Activated CD8-positive, alpha-beta T cell treated with anti-CD3 and anti-CD28 coated beads, Interleukin-2, amount 10 ng/mL, durations not matched to agents 7 days and 5 days (primary cell): Measurements from ENCODE around the gene CDKL4. TPM values are rescaled to one million over a fixed set of nuclear protein-coding genes. Genes with fewer than 3 reads are reported as not detected.

ENCODE experiments used
- ATAC-seq: fragments of 150-1000 bp; cut with Tn5 transposase; one replicate; pipeline ENCODE4 v1.10.0; 2021; ENCODE audit warnings: moderate library complexity
- CTCF ChIA-PET: fragments of 350-600 bp; sonication (Branson Sonifier 250); formaldehyde crosslinking; loops from one replicate; lab custom pipeline; 2021; ENCODE audit warnings: antibody characterized with exemption; lab: Charles Lee
- POLR2A ChIA-PET: fragments of 350-600 bp; sonication (Branson Sonifier 250); formaldehyde crosslinking; loops from one replicate; lab custom pipeline; 2021; ENCODE audit warnings: antibody characterized with exemption; lab: Charles Lee
- DNase-seq: peaks from one replicate; pipeline ENCODE4 v3.0.0-alpha.2; 2020
- H3K27ac Mint-ChIP-seq: one replicate; pipeline ENCODE4 v1.8.0; 2021; ENCODE audit warnings: mild to moderate bottlenecking, mixed read lengths
- H3K27me3 Mint-ChIP-seq: one replicate; pipeline ENCODE4 v1.8.0; 2021; ENCODE audit warnings: low read depth, mixed read lengths
- H3K36me3 Mint-ChIP-seq: one replicate; pipeline ENCODE4 v1.8.0; 2021; ENCODE audit warnings: low read depth, mixed read lengths
- H3K4me1 Mint-ChIP-seq: one replicate; pipeline ENCODE4 v1.8.0; 2021; ENCODE audit warnings: low read depth, mixed read lengths
- H3K4me3 Mint-ChIP-seq: one replicate; pipeline ENCODE4 v1.8.0; 2021; ENCODE audit warnings: mild to moderate bottlenecking, mixed read lengths
- H3K9me3 Mint-ChIP-seq: one replicate; pipeline ENCODE4 v1.8.0; 2022; ENCODE audit warnings: mixed read lengths; ENCODE audit not compliant: insufficient read depth
- total RNA-seq, 2 experiments: library from RNA; stranded (reverse); gene quantifications; one replicate each; pipeline ENCODE4 v1.2.3, GENCODE V29; 2021

The CDKL4 gene
- 1 to 10 TPM; 1.1 TPM for total RNA-seq

DNA sequence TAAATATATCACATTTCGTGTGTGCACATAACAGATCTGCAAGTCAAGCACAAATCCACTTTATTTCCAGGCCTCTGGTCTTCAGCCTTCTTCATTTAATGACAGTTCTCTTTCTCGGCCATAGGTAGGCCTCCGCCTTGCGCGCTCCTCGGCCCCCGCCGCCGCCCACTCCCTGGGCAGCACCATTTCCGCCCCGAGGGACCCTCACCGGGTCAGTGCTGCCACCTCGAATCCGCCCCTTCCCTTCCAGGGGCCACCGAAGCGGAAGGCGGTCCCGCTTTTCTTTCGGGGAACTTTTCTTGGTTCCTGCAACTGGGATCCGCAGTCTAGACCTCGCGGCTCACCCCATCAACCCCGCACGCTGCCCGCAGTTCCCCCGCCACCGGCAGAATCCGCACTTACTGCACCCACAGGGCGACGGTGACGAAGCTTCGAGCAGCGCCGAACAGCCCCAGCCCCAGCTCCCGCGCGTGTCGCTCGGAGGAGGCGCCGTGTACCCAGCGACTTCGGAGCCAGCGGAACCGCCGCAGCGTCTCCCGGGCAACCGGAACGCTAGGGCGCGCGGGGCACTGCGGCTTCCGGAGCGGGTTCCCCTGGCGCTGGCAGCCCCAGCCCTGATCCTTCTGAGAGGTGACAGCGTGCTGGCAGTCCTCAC is at the start of gene CDKL4:
TSS of gene CDKL4 (minus strand) at position 502 of the 655 bp plus-strand sequence.
- DNase-seq, result no peak

DNA sequence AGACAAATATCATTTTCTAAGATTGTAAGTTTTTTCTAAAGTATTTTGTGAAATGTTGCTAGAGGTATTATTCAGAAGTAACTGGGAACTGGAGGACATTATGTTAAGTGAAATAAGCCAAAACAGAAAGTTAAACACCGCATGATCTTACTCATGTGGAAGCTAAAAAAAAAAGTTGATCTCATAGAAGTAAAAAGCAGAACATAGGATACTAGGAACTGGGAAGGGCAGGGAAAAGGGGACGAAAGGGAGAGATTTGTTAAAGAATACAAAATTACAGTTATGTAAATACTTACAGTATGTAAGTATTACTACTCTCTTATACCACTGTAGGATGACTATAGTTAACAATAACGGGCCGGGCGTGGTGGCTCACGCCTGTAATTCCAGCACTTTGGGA is 46.7 kb upstream of the CDKL4 start:
- Mint-ChIP-seq H3K36me3 (peaks cover 2% of the 10 kb centered on the region), H3K9me3 (no peaks in the 10 kb centered on the region), H3K27me3 (no peaks in the 10 kb centered on the region), H3K4me3 (no peak overlapping the region), H3K4me1 (no peaks in the 10 kb centered on the region), H3K27ac (no peak overlapping the region)
- DNase-seq (no peak), ATAC-seq (no peak)
- ChIA-PET POLR2A (no interaction called here), CTCF (no interaction called here)

More for the DNA sequence above, at the start of gene CDKL4:
- CTCF ChIA-PET, result interaction anchor here (1.2 to 1.8 kb wide), 2 partner anchors 14 to 184 kb away, joined by 5 to 11 read pairs; no protein-coding TSS in a partner anchor
- H3K36me3 Mint-ChIP-seq, result peaks cover 5% of the 10 kb centered on the region
- peaks cover 22% of the 10 kb centered on the region for H3K4me1 Mint-ChIP-seq
- H3K27ac Mint-ChIP-seq, result peak within 1 kb of the TSS; percentile 81
- H3K4me3 Mint-ChIP-seq, result peak within 1 kb of the TSS; percentile 76
- no peaks in the 10 kb centered on the region for H3K9me3 Mint-ChIP-seq
- POLR2A ChIA-PET, result interaction anchor here (0.5 kb wide), 1 partner anchor 615 kb away, joined by 3 read pairs; no protein-coding TSS in a partner anchor
- H3K27me3 Mint-ChIP-seq, result no peaks in the 10 kb centered on the region
- peak; percentile 62 for ATAC-seq

DNA sequence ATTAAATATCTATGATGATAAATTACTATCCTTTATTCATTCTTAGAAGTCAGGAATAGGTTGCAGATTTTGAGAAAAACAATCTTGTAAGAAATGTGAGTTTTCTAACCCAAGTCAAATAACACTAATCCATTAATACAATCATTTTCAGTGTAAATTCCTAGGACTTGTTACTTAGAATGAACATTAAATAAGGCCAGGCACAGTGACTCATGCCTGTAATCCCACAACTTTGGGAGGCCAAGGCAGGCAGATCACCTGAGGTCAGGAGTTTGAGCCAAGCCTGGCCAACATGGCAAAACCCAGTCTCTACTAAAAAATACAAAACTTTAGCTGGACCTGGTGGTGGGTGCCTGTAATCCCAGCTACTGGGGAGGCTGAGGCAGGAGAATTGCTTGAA is 45.8 kb upstream of the CDKL4 start:
- no peak overlapping the region for H3K4me3 Mint-ChIP-seq
- POLR2A ChIA-PET, result no interaction called here
- ATAC-seq (no peak), DNase-seq (no peak)
- CTCF ChIA-PET, result no interaction called here
- H3K9me3 Mint-ChIP-seq, result no peaks in the 10 kb centered on the region
- no peaks in the 10 kb centered on the region for H3K27me3 Mint-ChIP-seq
- no peak overlapping the region for H3K27ac Mint-ChIP-seq
- H3K4me1 Mint-ChIP-seq, result no peaks in the 10 kb centered on the region
- peaks cover 2% of the 10 kb centered on the region for H3K36me3 Mint-ChIP-seq

DNA sequence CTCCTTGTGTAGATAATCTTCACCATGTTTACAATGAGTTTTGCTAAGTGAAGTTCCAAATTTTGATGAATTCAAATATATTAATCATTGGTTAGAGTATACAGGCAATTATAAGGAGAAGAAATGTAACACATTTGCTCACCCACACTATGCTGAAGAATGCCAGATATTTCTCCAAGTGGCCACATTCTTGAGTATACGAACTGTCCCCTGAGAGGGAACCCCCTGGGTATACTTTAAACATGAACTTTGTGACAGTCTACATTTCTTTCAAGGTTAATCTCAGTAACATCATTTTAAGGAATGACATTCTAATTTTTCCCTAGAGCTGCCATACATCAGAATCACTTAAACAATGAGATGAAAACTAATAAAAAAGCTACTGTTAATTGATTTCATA is 39.8 kb upstream of the CDKL4 start:
- no peaks in the 10 kb centered on the region for H3K27me3 Mint-ChIP-seq
- ChIA-PET CTCF (no interaction called here), POLR2A (no interaction called here)
- H3K4me3 Mint-ChIP-seq, result no peak overlapping the region
- no peaks in the 10 kb centered on the region for H3K9me3 Mint-ChIP-seq
- no peaks in the 10 kb centered on the region for H3K4me1 Mint-ChIP-seq
- H3K36me3 Mint-ChIP-seq, result peaks cover 2% of the 10 kb centered on the region
- no peak overlapping the region for H3K27ac Mint-ChIP-seq
- no peak for DNase-seq
- ATAC-seq, result no peak

DNA sequence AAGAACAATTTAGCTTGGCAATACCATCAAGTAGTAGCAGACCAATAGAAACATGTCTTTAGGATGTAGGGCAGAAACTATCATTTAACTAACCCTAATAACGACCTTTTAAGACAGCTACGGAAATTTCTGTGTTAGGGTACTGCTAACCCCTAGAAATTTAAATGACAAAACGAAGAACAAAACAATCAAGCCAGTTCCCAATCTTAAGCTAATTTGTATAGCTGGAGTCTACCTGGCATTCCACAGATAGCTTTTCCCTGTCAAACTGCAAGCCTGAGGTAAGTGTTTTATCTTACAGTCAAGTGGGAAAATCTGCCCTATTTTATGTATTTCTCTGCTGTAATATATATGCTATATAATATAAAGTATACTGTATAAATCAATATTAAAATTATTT is 37.6 kb upstream of the CDKL4 start:
- Mint-ChIP-seq H3K9me3 (no peaks in the 10 kb centered on the region), H3K4me3 (no peak overlapping the region), H3K27me3 (no peaks in the 10 kb centered on the region), H3K27ac (no peak overlapping the region), H3K36me3 (peaks cover 6% of the 10 kb centered on the region), H3K4me1 (no peaks in the 10 kb centered on the region)
- ATAC-seq (no peak), DNase-seq (no peak)
- POLR2A ChIA-PET, result no interaction called here
- CTCF ChIA-PET, result interaction anchor here (1.0 kb wide), 1 partner anchor 31 kb away, joined by 3 read pairs; no protein-coding TSS in a partner anchor

DNA sequence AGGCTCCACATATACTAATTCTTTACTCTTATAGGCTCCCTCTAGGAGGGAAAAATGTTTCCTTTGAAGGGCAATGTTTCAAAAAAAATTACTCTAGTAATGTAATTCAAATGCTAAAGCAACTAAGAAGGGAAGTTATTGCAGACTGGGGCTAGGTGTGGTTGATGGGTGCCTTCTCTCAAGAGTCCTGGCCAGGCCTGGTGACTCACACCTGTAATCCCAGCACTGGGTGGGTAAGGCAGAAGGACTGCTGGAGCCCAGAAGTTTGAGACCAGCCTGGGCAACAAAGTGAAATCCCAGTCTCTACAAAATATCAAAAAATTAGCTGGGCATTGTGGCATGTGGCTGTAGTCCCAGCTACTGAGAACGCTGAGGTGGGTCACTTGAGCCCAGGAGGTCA is 31.2 kb upstream of the CDKL4 start:
- Mint-ChIP-seq H3K9me3 (no peaks in the 10 kb centered on the region), H3K4me3 (no peak overlapping the region), H3K4me1 (no peaks in the 10 kb centered on the region), H3K36me3 (peaks cover 9% of the 10 kb centered on the region), H3K27ac (no peak overlapping the region), H3K27me3 (no peaks in the 10 kb centered on the region)
- ChIA-PET POLR2A (no interaction called here), CTCF (interaction anchor here (0.8 to 1.1 kb wide), 2 partner anchors 30 to 46 kb away, joined by 3 to 4 read pairs; no protein-coding TSS in a partner anchor)
- no peak for ATAC-seq
- no peak for DNase-seq

DNA sequence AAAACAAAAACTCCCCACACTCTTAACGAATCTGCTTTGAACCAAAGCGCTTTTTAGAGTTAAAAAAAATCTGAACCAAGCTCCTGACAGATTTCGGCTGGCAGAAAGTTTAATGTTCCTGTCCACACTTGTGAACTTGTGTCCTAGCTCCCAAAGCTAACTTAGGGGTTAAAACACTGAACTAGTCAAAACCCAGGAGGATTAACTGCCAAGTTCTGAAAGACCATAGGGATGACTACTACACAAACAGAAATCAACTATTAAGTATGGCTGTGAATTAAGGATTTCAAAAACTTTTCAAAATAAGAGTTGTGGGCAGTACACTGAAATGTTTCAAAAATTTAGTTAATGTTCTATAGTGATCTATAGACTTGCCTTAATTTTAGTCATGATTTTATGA is 26.2 kb upstream of the CDKL4 start:
- ChIA-PET POLR2A (no interaction called here), CTCF (interaction anchor here (0.6 to 0.9 kb wide), 3 partner anchors 41 to 430 kb away, joined by 3 to 4 read pairs (median 3); no protein-coding TSS in a partner anchor)
- no peaks in the 10 kb centered on the region for H3K27me3 Mint-ChIP-seq
- no peak overlapping the region for H3K4me3 Mint-ChIP-seq
- ATAC-seq (no peak), DNase-seq (no peak)
- peaks cover 15% of the 10 kb centered on the region for H3K4me1 Mint-ChIP-seq
- H3K36me3 Mint-ChIP-seq, result peaks cover 4% of the 10 kb centered on the region
- no peak overlapping the region for H3K27ac Mint-ChIP-seq
- no peaks in the 10 kb centered on the region for H3K9me3 Mint-ChIP-seq

DNA sequence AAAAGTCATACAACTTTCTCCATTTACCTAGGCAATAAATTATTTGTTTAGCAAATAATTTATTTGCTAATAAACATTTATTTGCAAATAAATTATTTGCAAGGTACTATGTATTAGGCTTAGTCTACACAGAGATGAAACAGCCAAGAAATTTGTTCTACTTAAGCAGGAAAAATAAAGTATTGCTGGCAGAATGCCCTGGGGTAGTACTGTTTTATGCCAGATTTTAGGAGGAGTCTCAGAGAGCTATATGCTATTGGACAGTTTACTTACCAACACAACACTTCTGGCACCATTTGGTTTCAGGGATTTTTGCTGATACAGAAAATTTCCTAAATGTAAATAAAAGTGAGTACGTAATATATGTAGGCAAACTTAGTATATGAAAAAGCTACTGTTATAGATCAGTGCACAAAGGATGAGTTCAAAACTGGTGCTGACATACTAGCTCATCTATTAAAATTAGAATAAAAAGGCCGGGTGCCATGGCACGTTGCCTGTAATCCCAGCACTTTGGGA is 23.2 kb upstream of the CDKL4 start:
- ChIA-PET POLR2A (no interaction called here), CTCF (interaction anchor here (1.0 kb wide), 1 partner anchor 320 kb away, joined by 3 read pairs; no protein-coding TSS in a partner anchor)
- no peaks in the 10 kb centered on the region for H3K9me3 Mint-ChIP-seq
- peaks cover 9% of the 10 kb centered on the region for H3K36me3 Mint-ChIP-seq
- no peak overlapping the region for H3K4me3 Mint-ChIP-seq
- no peak for ATAC-seq
- H3K27me3 Mint-ChIP-seq, result no peaks in the 10 kb centered on the region
- no peak for DNase-seq
- peaks cover 25% of the 10 kb centered on the region for H3K4me1 Mint-ChIP-seq
- no peak overlapping the region for H3K27ac Mint-ChIP-seq

DNA sequence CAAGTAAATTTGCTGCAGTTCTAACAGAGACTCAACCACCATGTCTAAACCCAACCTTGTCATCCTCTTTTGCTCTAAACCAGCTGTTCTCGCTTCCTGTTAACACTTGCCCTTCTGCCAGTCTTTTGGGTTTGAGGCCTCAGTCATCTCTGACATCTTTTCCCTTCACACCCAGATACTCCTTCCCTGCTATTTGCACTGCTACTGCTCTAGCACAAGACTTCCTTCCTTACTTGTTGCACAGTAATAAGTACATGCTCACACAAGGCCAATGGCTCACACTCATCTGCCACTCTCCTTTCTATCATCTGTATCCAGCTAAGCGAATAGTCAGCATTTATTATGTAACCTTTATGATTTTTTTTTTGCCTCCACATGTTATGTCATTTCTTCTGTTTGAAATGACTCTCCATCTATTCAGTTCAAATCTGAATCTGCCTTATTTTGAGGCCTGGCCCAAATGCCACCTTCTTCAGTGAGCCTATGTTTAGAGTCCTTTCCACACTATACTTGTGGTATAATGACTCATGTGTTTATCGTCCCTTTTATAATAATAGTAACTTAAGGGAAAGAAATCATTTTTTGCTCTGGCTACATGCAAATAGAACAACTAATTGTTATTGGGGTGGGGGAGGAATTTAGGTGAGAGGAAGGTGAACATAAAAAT is 22.5 kb upstream of the CDKL4 start:
- H3K27me3 Mint-ChIP-seq, result no peaks in the 10 kb centered on the region
- ChIA-PET CTCF (interaction anchor here (1.0 kb wide), 1 partner anchor 319 kb away, joined by 3 read pairs; no protein-coding TSS in a partner anchor), POLR2A (no interaction called here)
- peak; percentile 29 for DNase-seq
- H3K36me3 Mint-ChIP-seq, result peaks cover 9% of the 10 kb centered on the region
- no peaks in the 10 kb centered on the region for H3K9me3 Mint-ChIP-seq
- no peak overlapping the region for H3K4me3 Mint-ChIP-seq
- peak; percentile 51 for ATAC-seq
- H3K4me1 Mint-ChIP-seq, result peaks cover 25% of the 10 kb centered on the region
- H3K27ac Mint-ChIP-seq, result peak overlapping the region; percentile 5

DNA sequence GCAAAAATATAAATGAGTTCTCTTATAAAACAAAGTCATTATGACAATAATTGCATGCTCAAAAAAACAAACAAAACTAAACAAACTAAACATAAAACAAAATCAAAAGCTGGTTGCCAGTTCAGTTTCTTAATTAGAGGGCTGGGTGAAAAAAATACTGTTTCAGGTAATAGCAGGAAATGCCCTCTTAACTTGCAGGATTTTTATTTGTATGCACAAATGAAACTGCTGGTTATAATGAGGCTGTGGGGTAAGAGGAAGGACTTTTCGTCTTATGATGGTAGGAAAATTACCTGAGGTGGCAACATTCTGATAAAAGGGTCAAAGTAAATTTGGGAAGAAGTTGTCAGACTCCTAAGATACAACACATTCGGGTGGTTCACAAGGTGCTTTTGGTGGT is 21.5 kb upstream of the CDKL4 start:
- POLR2A ChIA-PET, result no interaction called here
- Mint-ChIP-seq H3K9me3 (no peaks in the 10 kb centered on the region), H3K36me3 (peaks cover 9% of the 10 kb centered on the region), H3K27me3 (no peaks in the 10 kb centered on the region), H3K4me3 (no peak overlapping the region), H3K27ac (no peak overlapping the region), H3K4me1 (peaks cover 25% of the 10 kb centered on the region)
- CTCF ChIA-PET, result no interaction called here
- ATAC-seq (no peak), DNase-seq (no peak)

DNA sequence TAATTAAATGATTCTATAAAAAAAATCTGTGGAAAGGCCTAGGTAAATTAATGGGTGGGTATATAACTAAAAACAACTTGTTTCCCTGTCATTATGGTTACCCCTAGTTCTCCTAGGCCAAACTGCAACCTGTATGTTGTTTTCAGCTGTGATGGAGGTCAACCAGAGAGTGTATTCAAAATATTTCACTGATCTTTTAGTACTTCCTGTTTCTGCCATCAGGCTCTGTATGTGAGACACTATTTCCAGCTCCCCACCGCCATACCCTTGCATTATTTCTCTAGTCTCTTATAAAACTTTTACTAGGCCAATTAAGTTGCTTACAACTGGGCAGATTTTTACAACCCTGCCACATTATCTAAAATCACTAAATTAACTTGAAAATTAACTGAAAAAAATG is 21.0 kb upstream of the CDKL4 start:
- ChIA-PET POLR2A (no interaction called here), CTCF (interaction anchor here (1.0 to 1.5 kb wide), 2 partner anchors 34 to 318 kb away, joined by 4 read pairs; no protein-coding TSS in a partner anchor)
- no peak overlapping the region for H3K27ac Mint-ChIP-seq
- H3K9me3 Mint-ChIP-seq, result no peaks in the 10 kb centered on the region
- no peak overlapping the region for H3K4me3 Mint-ChIP-seq
- H3K27me3 Mint-ChIP-seq, result no peaks in the 10 kb centered on the region
- H3K4me1 Mint-ChIP-seq, result peaks cover 25% of the 10 kb centered on the region
- DNase-seq (no peak), ATAC-seq (no peak)
- H3K36me3 Mint-ChIP-seq, result peaks cover 9% of the 10 kb centered on the region

DNA sequence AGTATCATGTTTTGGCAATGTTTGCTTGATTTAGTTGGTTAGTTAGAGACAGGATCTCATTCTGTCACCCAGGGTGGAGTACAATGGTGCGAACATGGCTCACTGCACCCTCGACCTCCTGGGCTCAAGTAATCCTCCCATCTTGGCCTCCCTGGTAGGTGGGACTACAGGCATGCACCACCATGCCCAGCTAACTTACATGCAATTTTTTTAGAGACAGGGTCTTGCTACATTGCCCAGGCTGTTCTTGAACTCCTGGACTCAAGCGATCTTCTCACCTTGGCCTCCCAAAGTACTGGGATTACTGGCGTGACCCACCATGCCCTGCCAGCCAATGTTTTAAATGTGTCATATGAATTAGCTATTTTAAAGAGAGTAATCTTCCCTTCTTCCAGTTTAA is 16.3 kb upstream of the CDKL4 start:
- Mint-ChIP-seq H3K27me3 (no peaks in the 10 kb centered on the region), H3K4me3 (no peak overlapping the region), H3K36me3 (peaks cover 13% of the 10 kb centered on the region), H3K27ac (no peak overlapping the region), H3K4me1 (peaks cover 11% of the 10 kb centered on the region), H3K9me3 (no peaks in the 10 kb centered on the region)
- ChIA-PET POLR2A (no interaction called here), CTCF (no interaction called here)
- DNase-seq (no peak), ATAC-seq (no peak)
